ENCODE results near the gene PPP1R1B. TPM values are rescaled to one million over a fixed set of nuclear protein-coding genes. Genes with fewer than 3 reads are reported as not detected.

PPP1R1B gene
- polyA plus RNA-seq, 1 donor (not counting 4 experiments of a cell fraction or from before 2014, with no cell fraction given), result 0.18 TPM

DNA sequence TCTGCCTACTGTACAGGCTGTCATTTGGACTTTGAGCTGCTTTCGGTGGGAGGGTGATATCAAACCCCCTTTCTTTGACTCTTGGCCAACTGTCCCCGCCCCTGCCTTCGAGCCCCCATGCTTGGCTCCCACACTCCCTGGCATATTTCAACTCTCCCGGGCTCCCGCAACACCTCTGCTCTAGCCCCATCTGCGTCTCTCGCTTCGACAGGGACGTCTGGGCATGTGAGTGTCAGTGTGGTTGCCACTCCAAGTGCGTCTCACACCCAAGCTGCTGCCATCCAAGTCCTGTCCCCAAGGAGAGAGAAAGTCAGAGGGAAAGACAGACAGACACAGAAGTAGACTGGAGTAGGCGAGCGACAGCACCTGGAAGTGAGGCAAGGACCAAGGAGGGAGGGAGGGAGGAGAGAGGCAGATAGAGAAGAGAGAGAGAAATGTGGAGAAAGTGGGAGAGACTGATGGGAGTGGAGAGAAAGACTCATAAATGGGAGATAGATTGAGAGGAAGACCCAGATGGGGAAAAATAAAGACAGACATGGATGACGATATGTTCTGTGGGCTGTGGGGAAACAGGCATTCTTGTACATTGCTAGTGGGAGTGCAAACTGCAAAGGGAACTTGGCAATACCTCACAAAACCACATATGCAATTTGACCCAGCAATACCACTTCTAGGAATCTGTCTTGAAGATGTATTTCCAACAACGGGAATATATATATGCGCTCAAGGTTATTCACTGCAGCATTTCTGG, 22.0 kb downstream of the PPP1R1B start:
- H3K4me1 ChIP-seq (ENCODE audit: control insufficient read depth, extremely low read depth, insufficient read depth, low read length), result peaks cover 2% of the 10 kb centered on the region
- FAIRE-seq (no peak), DNase-seq (ENCODE audit: low read depth, low spot score) (no peak)
- H3K36me3 ChIP-seq (ENCODE audit: control insufficient read depth in 2 of 2, extremely low read depth in 1 of 2, insufficient read depth in 2 of 2, low read length in 2 of 2), result peaks cover 0 to 3% of the 10 kb centered on the region in 2 experiments
- H3K4me2 ChIP-seq (ENCODE audit: control insufficient read depth, extremely low read depth, insufficient read depth, low read depth, low read length), result no peak overlapping the region
- no peak overlapping the region for H3K27ac ChIP-seq (ENCODE audit: control insufficient read depth, insufficient read depth, low read length)
- dilution Hi-C loops (cut with MboI; ENCODE audit: extremely low pct_ligation_motif_present, low sequenced_read_pairs), result no loop called here
- peaks cover 15% of the 10 kb centered on the region for H3K79me2 ChIP-seq (ENCODE audit: control insufficient read depth, insufficient read depth, low read length)
- no peak overlapping the region for H2AFZ ChIP-seq (ENCODE audit: control insufficient read depth, low read length)
- no peaks in the 10 kb centered on the region for H3K27me3 ChIP-seq (ENCODE audit: control insufficient read depth, extremely low read depth, insufficient read depth, low read length)
- TF ChIP-seq, protein P1, sequence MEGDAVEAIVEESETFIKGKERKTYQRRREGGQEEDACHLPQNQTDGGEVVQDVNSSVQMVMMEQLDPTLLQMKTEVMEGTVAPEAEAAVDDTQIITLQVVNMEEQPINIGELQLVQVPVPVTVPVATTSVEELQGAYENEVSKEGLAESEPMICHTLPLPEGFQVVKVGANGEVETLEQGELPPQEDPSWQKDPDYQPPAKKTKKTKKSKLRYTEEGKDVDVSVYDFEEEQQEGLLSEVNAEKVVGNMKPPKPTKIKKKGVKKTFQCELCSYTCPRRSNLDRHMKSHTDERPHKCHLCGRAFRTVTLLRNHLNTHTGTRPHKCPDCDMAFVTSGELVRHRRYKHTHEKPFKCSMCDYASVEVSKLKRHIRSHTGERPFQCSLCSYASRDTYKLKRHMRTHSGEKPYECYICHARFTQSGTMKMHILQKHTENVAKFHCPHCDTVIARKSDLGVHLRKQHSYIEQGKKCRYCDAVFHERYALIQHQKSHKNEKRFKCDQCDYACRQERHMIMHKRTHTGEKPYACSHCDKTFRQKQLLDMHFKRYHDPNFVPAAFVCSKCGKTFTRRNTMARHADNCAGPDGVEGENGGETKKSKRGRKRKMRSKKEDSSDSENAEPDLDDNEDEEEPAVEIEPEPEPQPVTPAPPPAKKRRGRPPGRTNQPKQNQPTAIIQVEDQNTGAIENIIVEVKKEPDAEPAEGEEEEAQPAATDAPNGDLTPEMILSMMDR (optimal IDR thresholded peaks at IDR 0.05 in 1 of 3, IDR thresholded peaks at IDR 0.05 in 1 of 3, conservative IDR thresholded peaks at IDR 0.05 in 1 of 3; ENCODE audit: extremely low read depth in 1 of 3, insufficient read depth in 2 of 3, low read length in 3 of 3), result no peak
- no peak for TF ChIP-seq EZH2 (IDR thresholded peaks at IDR 0.05; ENCODE audit: low read length)
- H3K9me3 ChIP-seq (ENCODE audit: control insufficient read depth, low read depth, low read length), result no peaks in the 10 kb centered on the region
- peaks cover 4% of the 10 kb centered on the region for H4K20me1 ChIP-seq (ENCODE audit: control insufficient read depth, extremely low read depth, insufficient read depth, low read length)
- no peak overlapping the region for H3K9ac ChIP-seq (ENCODE audit: control insufficient read depth, extremely low read depth, insufficient read depth, low read length)
- H3K9me1 ChIP-seq (ENCODE audit: control insufficient read depth, extremely low read depth, insufficient read depth, low read length), result no peaks in the 10 kb centered on the region
- H3K4me3 ChIP-seq (ENCODE audit: control insufficient read depth in 2 of 3, extremely low read depth in 1 of 3, insufficient read depth in 2 of 3, low read depth in 1 of 3, low read length in 3 of 3), result no peak overlapping the region

DNA sequence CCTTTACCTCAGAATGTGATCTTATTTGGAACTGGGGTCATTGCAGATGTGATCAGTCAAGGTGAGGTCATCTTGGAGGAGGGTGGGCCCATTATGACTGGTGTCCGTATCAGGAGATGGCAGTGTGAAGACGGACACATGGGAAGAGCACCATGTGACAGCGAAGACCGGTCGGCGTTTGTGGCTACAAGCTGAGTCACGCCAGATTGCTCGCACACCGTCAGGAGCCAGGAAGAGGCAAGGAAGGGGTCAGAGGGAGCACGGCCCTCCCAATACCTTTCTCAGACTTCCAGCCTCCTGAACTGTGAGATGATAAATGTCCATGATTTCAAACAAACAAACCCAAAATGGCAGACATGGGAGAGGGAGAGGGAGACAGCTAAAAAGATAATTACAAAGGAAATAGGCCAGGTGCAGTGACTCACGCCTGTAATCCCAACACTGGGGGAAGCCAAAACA, 23.4 kb downstream of the PPP1R1B start:
- Histone ChIP-seq H3K9me1 (ENCODE audit: control insufficient read depth, extremely low read depth, insufficient read depth, low read length) (no peaks in the 10 kb centered on the region), H3K27ac (ENCODE audit: control insufficient read depth, insufficient read depth, low read length) (no peak overlapping the region), H3K9ac (ENCODE audit: control insufficient read depth, extremely low read depth, insufficient read depth, low read length) (no peak overlapping the region), H4K20me1 (ENCODE audit: control insufficient read depth, extremely low read depth, insufficient read depth, low read length) (peaks cover 6% of the 10 kb centered on the region), H3K9me3 (ENCODE audit: control insufficient read depth, low read depth, low read length) (no peaks in the 10 kb centered on the region), H3K27me3 (ENCODE audit: control insufficient read depth, extremely low read depth, insufficient read depth, low read length) (no peaks in the 10 kb centered on the region), H3K4me1 (ENCODE audit: control insufficient read depth, extremely low read depth, insufficient read depth, low read length) (no peaks in the 10 kb centered on the region), H2AFZ (ENCODE audit: control insufficient read depth, low read length) (no peak overlapping the region), H3K4me2 (ENCODE audit: control insufficient read depth, extremely low read depth, insufficient read depth, low read depth, low read length) (no peak overlapping the region), H3K79me2 (ENCODE audit: control insufficient read depth, insufficient read depth, low read length) (peaks cover 7% of the 10 kb centered on the region), H3K4me3 (ENCODE audit: control insufficient read depth in 2 of 3, extremely low read depth in 1 of 3, insufficient read depth in 2 of 3, low read depth in 1 of 3, low read length in 3 of 3) (no peak overlapping the region), H3K36me3 (ENCODE audit: control insufficient read depth in 2 of 2, extremely low read depth in 1 of 2, insufficient read depth in 2 of 2, low read length in 2 of 2) (peaks cover 0 to 3% of the 10 kb centered on the region in 2 experiments)
- no peak for FAIRE-seq
- no peak for DNase-seq (ENCODE audit: low read depth, low spot score)
- dilution Hi-C loops (cut with MboI; ENCODE audit: extremely low pct_ligation_motif_present, low sequenced_read_pairs), result no loop called here
- TF ChIP-seq, protein P1 (optimal IDR thresholded peaks at IDR 0.05 in 1 of 3, IDR thresholded peaks at IDR 0.05 in 1 of 3, conservative IDR thresholded peaks at IDR 0.05 in 1 of 3; ENCODE audit: extremely low read depth in 1 of 3, insufficient read depth in 2 of 3, low read length in 3 of 3), result no peak
- no peak for TF ChIP-seq EZH2 (IDR thresholded peaks at IDR 0.05; ENCODE audit: low read length)
